Fibroblast of skin of back (primary cell): ENCODE measurements around the gene NEUROD4.

Source experiments
- DNase-seq: peaks from one replicate; pipeline ENCODE4 v3.0.0-alpha.2; 2013

Gene NEUROD4

GRCh38 chr12:55061024-55061423, 41.2 kb downstream of the NEUROD4 start:
- no peak for DNase-seq

DNA sequence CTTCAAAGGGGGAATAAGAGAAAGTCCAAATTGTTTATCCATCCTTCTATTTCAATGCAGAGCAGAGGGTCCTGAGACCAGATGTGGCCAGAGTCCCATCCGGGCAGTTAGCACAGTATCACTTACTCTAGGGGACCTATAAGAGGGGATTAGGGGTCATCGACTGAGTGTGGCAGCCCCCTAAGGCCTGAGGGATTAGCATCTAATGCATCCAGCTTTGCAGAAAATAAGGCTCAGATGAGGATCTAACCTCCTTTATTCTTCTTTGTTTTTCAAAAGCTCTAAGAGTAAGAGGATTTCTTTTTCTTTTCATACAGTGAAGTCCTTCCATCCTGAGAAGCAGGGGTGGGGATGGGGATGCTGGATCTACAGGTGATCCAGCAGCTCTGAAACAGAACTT, 43.5 kb downstream of the NEUROD4 start:
- no peak for DNase-seq

GRCh38 chr12:55065535-55065934, 45.8 kb downstream of the NEUROD4 start:
- no peak for DNase-seq

- DNase-seq: no peak
Measured at GRCh38 chr12:55067701-55068100, 47.9 kb downstream of the NEUROD4 start.

- peak; percentile 52 for DNase-seq
Measured at GRCh38 chr12:55068416-55069010, 48.7 kb downstream of the NEUROD4 start.

GRCh38 chr12:55072083-55072482, 52.3 kb downstream of the NEUROD4 start:
- peak; percentile 8 for DNase-seq

DNA sequence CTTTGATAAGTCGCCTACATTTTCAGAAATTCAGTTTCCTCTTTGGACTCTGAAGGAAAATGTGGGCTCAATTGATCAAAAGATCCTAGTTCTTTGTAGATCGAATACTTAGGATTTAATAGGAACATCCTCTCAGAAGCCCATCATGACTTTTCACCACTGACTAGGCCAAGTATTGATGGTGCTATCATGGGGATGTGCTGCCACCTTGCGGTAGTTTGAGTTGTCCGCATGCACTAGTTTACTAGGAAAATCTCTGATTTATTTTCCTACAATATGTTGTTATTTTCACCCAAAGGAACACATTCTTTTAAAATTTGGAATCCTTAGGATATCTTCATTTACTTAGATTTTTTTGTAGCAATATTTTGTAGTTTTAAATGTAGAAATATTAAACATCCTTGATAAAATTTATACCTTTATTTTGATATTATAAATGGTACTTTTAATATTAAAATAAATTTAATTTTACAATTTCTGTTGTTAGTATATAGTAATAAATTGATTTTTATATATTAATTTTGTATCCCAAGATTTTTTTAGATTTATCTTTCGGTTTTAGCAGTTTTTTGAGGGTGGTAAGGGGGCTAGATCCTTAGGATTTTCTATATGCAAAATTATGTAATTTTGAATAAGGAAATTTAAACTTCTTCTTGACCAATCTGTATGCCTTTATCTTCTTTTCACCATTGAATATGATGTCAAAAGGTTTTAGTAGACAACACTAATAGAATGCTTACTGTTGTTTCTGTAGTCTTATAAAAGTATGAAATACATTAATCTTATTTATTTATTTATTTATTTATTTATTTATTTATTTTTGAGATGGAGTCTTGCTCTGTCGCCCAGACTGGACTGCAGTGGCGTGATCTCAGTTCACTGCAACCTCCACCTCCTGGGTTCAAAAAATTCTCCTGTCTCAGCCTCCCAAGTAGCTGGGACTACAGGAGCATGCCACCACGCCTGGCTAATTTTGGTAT, 53.6 kb downstream of the NEUROD4 start:
- peak; percentile 61 for DNase-seq

- no peak for DNase-seq
Measured at GRCh38 chr12:55074806-55075205, 55.0 kb downstream of the NEUROD4 start.
